ENCODE results near the gene CSHL1. TPM values are rescaled to one million over a fixed set of nuclear protein-coding genes. Genes with fewer than 3 reads are reported as not detected.
"Not testable (repeated sequence)": the region's sequence is repeated elsewhere in the genome, so short reads cannot be mapped to it uniquely, and the experiment has no call there.

The CSHL1 gene
- total RNA-seq, 4 donors from 2014 or later, result not detected

GRCh38 chr17:63910096-63910495 lies 962 bp downstream of the CSHL1 start:
- intact Hi-C loops (cut with DNase I), result loop anchor here (5.0 kb wide), 1 partner anchor 222 kb away; the partner anchor contains the start of gene ERN1
- 76 to 86% methylated on average over 7 to 14 of the region's 14 CpGs for WGBS, 2 donors

GRCh38 chr17:63909586-63909985 lies 1.5 kb downstream of the CSHL1 start:
- H3K27ac ChIP-seq; H3K4me1 ChIP-seq; H3K27me3 ChIP-seq; intact Hi-C loops (cut with DNase I); H3K9me3 ChIP-seq; H3K36me3 ChIP-seq; H3K4me3 ChIP-seq (replicated peaks in 1 of 3): not testable (repeated sequence)
- 47 to 48% methylated on average over 6 to 10 of the region's 10 CpGs for WGBS, 2 donors
- DNase-seq, result peak; percentile 50 to 51

More at GRCh38 chr17:63910096-63910495, 962 bp downstream of the CSHL1 start:
- Histone ChIP-seq H3K36me3 (no peaks in the 10 kb centered on the region), H3K4me1 (no peaks in the 10 kb centered on the region), H3K9me3 (no peaks in the 10 kb centered on the region), H3K4me3 (replicated peaks in 1 of 3) (no peak overlapping the region), H3K27me3 (no peaks in the 10 kb centered on the region), H3K27ac (no peak overlapping the region)
- DNase-seq, result no peak
- TF ChIP-seq CTCF (IDR thresholded peaks at IDR 0.05) (no peak), POLR2A (IDR thresholded peaks at IDR 0.05) (no peak)

GRCh38 chr17:63907161-63907778 lies 3.8 kb downstream of the CSHL1 start:
- H3K27ac ChIP-seq; intact Hi-C loops (cut with DNase I); H3K36me3 ChIP-seq; H3K27me3 ChIP-seq; H3K4me1 ChIP-seq; H3K4me3 ChIP-seq (replicated peaks in 1 of 3); H3K9me3 ChIP-seq; DNase-seq: not testable (repeated sequence)
- WGBS, 2 donors, result 61 to 67% methylated on average over 12 of the region's 12 CpGs

GRCh38 chr17:63904796-63905195 lies 6.3 kb downstream of the CSHL1 start:
- intact Hi-C loops (cut with DNase I); H3K4me1 ChIP-seq; H3K36me3 ChIP-seq; H3K9me3 ChIP-seq; DNase-seq; H3K27ac ChIP-seq; H3K4me3 ChIP-seq (replicated peaks in 1 of 3); H3K27me3 ChIP-seq: not testable (repeated sequence)
- 95 to 97% methylated on average over 8 of the region's 8 CpGs for WGBS, 2 donors

GRCh38 chr17:63903787-63904201 lies 7.3 kb downstream of the CSHL1 start:
- H3K9me3 ChIP-seq; H3K27ac ChIP-seq; DNase-seq; H3K36me3 ChIP-seq; H3K4me3 ChIP-seq (replicated peaks in 1 of 3); H3K4me1 ChIP-seq; intact Hi-C loops (cut with DNase I); H3K27me3 ChIP-seq: not testable (repeated sequence)
- TF ChIP-seq CTCF (IDR thresholded peaks at IDR 0.05), result peak in 3 of 6 experiments; percentile 35 to 38 (median 37)
- 29 to 40% methylated on average over 5 of the region's 5 CpGs for WGBS, 2 donors

- H3K27me3 ChIP-seq; intact Hi-C loops (cut with DNase I); DNase-seq; H3K27ac ChIP-seq; H3K36me3 ChIP-seq; H3K4me3 ChIP-seq (replicated peaks in 1 of 3); H3K4me1 ChIP-seq; H3K9me3 ChIP-seq: not testable (repeated sequence)
- WGBS, 2 donors, result 80 to 84% methylated on average over 2 of the region's 2 CpGs
Measured at GRCh38 chr17:63901971-63902370, 9.1 kb downstream of the CSHL1 start.

GRCh38 chr17:63898899-63899798 lies 11.9 kb downstream of the CSHL1 start:
- 85 to 89% methylated on average over 6 of the region's 6 CpGs for WGBS, 2 donors
- H3K4me3 ChIP-seq (replicated peaks in 1 of 3); H3K36me3 ChIP-seq; H3K4me1 ChIP-seq; H3K27ac ChIP-seq; H3K9me3 ChIP-seq; intact Hi-C loops (cut with DNase I); H3K27me3 ChIP-seq; DNase-seq: not testable (repeated sequence)

GRCh38 chr17:63896524-63897354 lies 14.3 kb downstream of the CSHL1 start, which contains the start of gene CSH1:
Gene CSH1 (minus strand): TSS chr17:63896574. CDS start chr17:63896511, 63 bp downstream.
- H3K36me3 ChIP-seq; H3K27me3 ChIP-seq; H3K9me3 ChIP-seq; H3K4me1 ChIP-seq; H3K4me3 ChIP-seq (replicated peaks in 1 of 3); intact Hi-C loops (cut with DNase I); H3K27ac ChIP-seq; DNase-seq: not testable (repeated sequence)
- WGBS, 2 donors, result 77 to 88% methylated on average over 10 to 12 of the region's 14 CpGs

- H3K4me1 ChIP-seq; H3K36me3 ChIP-seq; H3K27me3 ChIP-seq; H3K9me3 ChIP-seq; H3K27ac ChIP-seq; H3K4me3 ChIP-seq (replicated peaks in 1 of 3); DNase-seq; intact Hi-C loops (cut with DNase I): not testable (repeated sequence)
- WGBS, 2 donors, result 83 to 84% methylated on average over 6 to 10 of the region's 10 CpGs
Measured at GRCh38 chr17:63894821-63895220, 16.2 kb downstream of the CSHL1 start.

GRCh38 chr17:63894021-63894420 lies 17.0 kb downstream of the CSHL1 start:
- H3K36me3 ChIP-seq, result not testable (repeated sequence)

More at GRCh38 chr17:63894021-63894420, 17.0 kb downstream of the CSHL1 start:
- H3K9me3 ChIP-seq; H3K27me3 ChIP-seq; intact Hi-C loops (cut with DNase I); H3K4me1 ChIP-seq; H3K4me3 ChIP-seq (replicated peaks in 1 of 3); DNase-seq; H3K27ac ChIP-seq: not testable (repeated sequence)
- 86 to 90% methylated on average over 3 of the region's 3 CpGs for WGBS, 2 donors

Measured in thyroid gland (tissue), 4 donors.